ENCODE data around the gene IPO4.

The IPO4 gene

DNA sequence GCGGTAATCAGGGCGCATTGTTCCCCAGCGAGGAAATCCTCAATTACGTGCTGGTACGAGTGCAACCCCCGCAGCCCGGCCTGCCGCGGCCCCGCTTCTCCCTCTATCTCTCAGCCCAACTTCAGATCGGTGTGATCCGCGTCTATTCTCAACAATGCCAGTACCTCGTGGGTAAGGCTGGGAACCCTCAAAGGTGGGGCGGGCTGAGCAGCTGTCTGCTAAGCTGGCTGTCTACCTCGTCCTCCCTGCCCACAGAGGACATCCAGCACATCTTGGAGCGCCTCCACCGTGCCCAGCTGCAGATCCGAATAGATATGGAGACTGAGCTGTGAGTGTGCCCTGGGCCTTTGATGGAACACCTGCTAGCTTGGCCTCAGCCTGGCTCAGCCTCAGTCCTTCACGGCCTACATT, 15.7 kb downstream of the IPO4 start:
- in situ Hi-C loops (cut with HindIII; ENCODE audit: low pct_unique_long_range_greater_than_20kb, low sequenced_read_pairs), result no loop called here
- no peak for DNase-seq (ENCODE audit: low read depth in 1 of 2, low spot score in 1 of 2)
- no peak for TF ChIP-seq JUND (IDR thresholded peaks at IDR 0.05; ENCODE audit: low read depth)

DNA sequence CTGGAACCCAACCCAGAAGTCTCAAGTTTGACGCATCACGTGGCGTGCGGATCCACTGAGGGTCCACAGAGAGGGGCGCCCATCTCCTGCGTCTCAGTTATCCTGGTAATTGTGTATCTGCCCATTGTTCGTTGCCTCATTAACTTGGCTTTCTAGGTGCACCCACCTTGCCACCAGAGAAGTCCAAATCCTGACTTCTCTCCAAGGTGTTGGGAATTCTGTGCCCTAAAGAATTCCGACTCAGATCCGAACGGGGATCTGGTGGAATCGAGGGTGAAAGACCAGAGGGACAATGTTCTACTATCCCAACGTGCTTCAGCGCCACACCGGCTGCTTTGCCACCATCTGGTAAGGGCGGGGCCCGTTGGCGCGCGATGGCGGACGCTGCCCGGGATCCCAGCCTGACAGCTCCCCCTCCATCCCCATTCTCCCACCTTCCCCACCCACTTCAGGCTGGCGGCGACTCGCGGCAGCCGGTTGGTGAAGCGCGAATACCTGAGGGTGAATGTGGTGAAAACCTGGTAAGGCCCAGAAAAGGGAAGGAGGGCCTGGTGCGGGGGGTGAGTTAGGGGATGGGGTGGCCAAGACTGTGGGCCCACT, 16.3 kb downstream of the IPO4 start:
- DNase-seq (ENCODE audit: low read depth in 1 of 2, low spot score in 1 of 2), result no peak
- no peak for TF ChIP-seq JUND (IDR thresholded peaks at IDR 0.05; ENCODE audit: low read depth)
- in situ Hi-C loops (cut with HindIII; ENCODE audit: low pct_unique_long_range_greater_than_20kb, low sequenced_read_pairs), result no loop called here

DNA sequence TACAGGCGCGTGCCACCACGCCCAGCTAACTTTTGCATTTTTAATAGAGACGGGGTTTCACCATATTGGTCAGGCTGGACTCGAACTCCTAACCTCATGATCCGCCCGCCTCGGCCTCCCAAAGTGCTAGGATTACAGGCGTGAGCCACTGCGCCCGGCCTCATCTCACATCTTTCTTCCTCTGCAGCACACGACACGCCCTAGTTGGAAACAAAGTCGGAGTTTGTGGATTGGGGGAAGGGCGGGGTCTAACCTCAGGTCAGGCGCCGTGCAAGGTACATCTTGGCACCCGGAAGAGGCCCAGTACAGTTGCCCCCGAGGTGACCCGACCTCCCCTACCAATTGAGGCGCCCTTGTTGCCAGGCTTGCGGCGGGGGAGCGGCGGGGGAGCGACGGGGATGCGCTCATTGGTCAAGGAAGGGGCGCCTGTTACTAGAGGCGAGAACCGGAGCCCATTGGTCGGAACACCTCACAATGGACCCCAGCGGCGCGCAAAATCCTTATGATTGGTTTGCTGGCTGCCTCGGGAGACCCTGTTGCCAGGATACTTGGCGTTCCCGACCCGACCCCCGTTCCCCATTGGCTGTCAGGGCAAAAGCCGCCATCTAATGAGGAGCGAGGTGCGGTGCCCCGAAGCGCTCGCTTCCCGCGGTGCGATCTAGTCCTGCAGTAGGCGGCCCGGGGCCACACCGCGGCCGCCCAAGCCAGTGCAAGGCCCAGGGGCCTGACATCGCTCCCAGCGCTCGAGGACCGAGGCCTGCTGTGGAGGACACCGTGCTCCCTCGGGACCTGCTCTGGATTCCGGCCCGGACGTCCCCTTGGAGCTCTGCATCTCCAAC, 17.0 kb downstream of the IPO4 start, which contains the start of gene REC8:
TSS of gene REC8 (plus strand) at position 659 of the 839 bp plus-strand sequence. CDS start 473 bp downstream, outside the sequence.
- DNase-seq (ENCODE audit: low read depth in 1 of 2, low spot score in 1 of 2), result no peak

DNA sequence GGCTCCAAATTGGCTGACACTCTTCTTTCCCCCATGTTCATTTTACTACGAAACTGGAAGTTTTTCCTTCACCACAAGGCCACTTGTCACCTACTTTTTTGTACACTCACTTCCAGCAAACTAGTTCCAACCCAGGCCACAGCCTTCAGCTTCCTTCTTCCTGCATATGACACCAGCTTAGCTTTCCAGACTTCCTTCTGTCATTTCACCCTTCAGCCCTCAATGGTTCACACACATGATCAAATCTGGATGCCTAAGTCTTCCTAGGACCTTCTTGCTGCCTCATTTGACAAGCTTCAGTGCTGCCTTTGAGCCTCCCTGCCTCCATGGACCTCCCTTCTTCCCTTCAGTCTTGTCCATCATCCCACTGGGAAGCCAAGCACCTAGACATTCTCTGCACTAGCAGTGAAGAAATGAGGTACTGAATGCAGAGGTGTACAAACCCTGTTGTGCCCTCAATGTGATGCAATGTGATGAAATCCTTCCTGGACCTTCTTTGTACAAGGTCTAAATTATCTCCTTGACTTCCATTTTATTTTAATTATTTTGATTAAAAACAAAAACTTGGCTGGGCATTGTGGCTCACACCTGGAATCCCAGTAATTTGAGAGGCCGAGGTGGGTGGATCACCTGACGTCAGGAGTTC, 21.0 kb downstream of the IPO4 start:
- TF ChIP-seq JUND (IDR thresholded peaks at IDR 0.05; ENCODE audit: low read depth), result no peak
- no peak for DNase-seq (ENCODE audit: low read depth in 1 of 2, low spot score in 1 of 2)
- in situ Hi-C loops (cut with HindIII; ENCODE audit: low pct_unique_long_range_greater_than_20kb, low sequenced_read_pairs), result no loop called here

More for the DNA sequence above, 17.0 kb downstream of the IPO4 start, which contains the start of gene REC8:
- in situ Hi-C loops (cut with HindIII; ENCODE audit: low pct_unique_long_range_greater_than_20kb, low sequenced_read_pairs), result no loop called here
- TF ChIP-seq JUND (IDR thresholded peaks at IDR 0.05; ENCODE audit: low read depth), result no peak

DNA sequence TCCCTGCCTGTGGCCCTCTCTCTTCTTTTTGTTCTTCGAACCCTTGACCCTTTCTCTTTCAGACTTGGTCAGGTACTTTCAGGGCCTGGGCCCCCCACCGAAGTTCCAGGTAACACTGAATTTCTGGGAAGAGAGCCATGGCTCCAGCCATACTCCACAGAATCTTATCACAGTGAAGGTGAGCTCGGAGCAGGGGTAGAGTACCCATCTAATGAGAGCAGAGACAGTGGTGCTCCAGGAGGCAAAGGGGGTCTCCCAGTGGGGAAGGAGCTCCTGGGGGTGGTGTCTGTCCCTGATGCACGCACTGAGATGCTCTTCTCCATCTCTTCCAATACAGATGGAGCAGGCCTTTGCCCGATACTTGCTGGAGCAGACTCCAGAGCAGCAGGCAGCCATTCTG, 22.8 kb downstream of the IPO4 start:
- in situ Hi-C loops (cut with HindIII; ENCODE audit: low pct_unique_long_range_greater_than_20kb, low sequenced_read_pairs), result no loop called here
- DNase-seq (ENCODE audit: low read depth in 1 of 2, low spot score in 1 of 2), result no peak

DNA sequence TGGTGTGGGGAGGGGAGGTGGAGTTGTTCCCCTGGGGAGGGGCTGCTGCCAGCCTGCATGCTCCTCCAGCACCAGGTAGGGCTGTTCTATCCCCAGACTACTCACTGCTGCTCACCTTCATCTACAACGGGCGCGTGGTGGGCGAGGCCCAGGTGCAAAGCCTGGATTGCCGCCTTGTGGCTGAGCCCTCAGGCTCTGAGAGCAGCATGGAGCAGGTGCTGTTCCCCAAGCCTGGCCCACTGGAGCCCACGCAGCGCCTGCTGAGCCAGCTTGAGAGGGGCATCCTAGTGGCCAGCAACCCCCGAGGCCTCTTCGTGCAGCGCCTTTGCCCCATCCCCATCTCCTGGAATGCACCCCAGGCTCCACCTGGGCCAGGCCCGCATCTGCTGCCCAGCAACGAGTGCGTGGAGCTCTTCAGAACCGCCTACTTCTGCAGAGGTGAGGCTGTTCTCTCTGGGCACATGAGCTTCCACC, 24.1 kb downstream of the IPO4 start:
- DNase-seq (ENCODE audit: low read depth in 1 of 2, low spot score in 1 of 2), result no peak
- no peak for TF ChIP-seq JUND (IDR thresholded peaks at IDR 0.05; ENCODE audit: low read depth)
- in situ Hi-C loops (cut with HindIII; ENCODE audit: low pct_unique_long_range_greater_than_20kb, low sequenced_read_pairs), result no loop called here

More for the DNA sequence above, 22.8 kb downstream of the IPO4 start:
- TF ChIP-seq JUND (IDR thresholded peaks at IDR 0.05; ENCODE audit: low read depth), result no peak

DNA sequence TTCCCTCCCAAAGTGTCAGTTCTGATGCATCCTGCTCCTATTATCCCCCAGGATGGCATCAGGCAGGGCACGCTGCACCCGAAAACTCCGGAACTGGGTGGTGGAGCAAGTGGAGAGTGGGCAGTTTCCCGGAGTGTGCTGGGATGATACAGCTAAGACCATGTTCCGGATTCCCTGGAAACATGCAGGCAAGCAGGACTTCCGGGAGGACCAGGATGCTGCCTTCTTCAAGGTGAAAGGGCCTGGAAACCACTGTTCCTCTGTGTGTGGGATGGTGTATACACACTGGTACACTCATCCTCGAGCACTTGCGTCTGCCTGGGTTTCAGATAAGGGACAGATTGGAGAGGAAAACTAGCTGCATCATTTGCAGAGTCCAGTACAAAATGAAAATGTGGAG, 26.5 kb downstream of the IPO4 start:
- in situ Hi-C loops (cut with HindIII; ENCODE audit: low pct_unique_long_range_greater_than_20kb, low sequenced_read_pairs), result no loop called here
- DNase-seq (ENCODE audit: low read depth in 1 of 2, low spot score in 1 of 2), result no peak
- TF ChIP-seq JUND (IDR thresholded peaks at IDR 0.05; ENCODE audit: low read depth), result no peak

DNA sequence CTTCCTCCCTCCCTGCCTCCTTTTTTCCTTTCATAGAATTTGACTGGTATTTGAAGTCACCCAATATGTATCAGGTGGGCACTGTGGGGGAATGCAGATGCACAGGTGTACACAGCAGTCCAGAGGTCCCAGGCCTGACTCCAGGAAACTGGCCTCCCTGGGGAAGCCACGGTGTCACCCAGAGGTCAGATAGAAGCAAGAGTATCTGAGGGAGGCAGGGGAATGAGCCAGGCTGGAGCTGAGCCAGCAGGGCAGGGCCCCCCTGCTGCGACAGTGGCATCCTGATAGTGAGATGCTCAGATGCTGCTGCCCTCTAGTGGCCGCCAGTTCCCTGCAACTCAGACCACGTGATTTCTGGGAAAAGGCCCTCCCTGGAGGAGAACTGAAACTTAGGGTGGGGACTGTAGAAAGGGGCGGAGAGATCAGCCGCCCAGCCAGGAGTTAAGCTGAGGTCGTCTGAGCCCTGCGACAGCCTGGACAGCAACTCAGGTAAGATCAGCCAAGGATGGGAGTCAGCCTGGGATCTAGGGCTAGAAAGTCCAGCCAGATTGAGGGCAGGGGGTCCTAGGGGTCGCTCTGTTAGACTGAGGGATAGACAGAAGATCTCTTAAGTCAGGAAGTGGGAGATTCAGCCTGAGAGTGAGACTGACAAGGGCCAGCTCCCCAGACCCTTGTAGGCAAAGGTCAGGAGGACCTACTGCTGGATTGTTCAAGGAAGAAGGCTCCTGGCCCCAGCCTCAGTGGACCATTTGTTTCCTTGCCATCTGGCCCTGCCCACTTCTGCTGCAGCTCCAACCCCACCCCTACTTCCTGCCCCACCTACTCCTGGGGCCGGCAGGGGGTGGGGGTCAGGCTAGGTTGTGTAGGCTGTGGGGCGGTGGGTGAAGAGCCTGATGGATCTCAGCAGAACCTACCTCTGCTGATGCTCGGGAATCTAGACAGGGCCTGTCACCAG, 27.5 kb downstream of the IPO4 start, which contains the start of gene IRF9:
TSS of gene IRF9 (plus strand) at position 416 of the 955 bp plus-strand sequence. CDS start 880 bp downstream, outside the sequence.
- in situ Hi-C loops (cut with HindIII; ENCODE audit: low pct_unique_long_range_greater_than_20kb, low sequenced_read_pairs), result no loop called here

DNA sequence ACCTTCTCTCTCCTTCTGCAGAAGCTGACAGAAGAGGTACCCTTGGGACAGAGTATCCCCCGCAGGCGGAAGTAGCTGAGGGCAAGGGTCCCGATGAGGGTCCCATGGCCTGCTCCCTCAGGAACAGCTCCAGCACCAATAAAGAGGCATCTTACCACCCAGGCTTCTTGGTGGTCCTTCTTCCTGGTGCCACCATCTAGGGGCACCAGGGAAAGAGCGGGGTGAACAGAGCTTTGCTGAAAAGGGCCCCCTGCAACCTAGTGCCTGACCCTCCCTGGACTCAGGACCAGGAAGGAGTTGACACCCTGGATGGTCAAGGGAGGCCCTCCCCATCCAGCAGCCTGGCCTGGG, 28.1 kb downstream of the IPO4 start:
- no peak for TF ChIP-seq JUND (IDR thresholded peaks at IDR 0.05; ENCODE audit: low read depth)
- no peak for DNase-seq (ENCODE audit: low read depth in 1 of 2, low spot score in 1 of 2)
- in situ Hi-C loops (cut with HindIII; ENCODE audit: low pct_unique_long_range_greater_than_20kb, low sequenced_read_pairs), result no loop called here

More for the DNA sequence above, 27.5 kb downstream of the IPO4 start, which contains the start of gene IRF9:
- no peak for TF ChIP-seq JUND (IDR thresholded peaks at IDR 0.05; ENCODE audit: low read depth)
- DNase-seq (ENCODE audit: low read depth in 1 of 2, low spot score in 1 of 2), result peak; percentile 84 to 90

DNA sequence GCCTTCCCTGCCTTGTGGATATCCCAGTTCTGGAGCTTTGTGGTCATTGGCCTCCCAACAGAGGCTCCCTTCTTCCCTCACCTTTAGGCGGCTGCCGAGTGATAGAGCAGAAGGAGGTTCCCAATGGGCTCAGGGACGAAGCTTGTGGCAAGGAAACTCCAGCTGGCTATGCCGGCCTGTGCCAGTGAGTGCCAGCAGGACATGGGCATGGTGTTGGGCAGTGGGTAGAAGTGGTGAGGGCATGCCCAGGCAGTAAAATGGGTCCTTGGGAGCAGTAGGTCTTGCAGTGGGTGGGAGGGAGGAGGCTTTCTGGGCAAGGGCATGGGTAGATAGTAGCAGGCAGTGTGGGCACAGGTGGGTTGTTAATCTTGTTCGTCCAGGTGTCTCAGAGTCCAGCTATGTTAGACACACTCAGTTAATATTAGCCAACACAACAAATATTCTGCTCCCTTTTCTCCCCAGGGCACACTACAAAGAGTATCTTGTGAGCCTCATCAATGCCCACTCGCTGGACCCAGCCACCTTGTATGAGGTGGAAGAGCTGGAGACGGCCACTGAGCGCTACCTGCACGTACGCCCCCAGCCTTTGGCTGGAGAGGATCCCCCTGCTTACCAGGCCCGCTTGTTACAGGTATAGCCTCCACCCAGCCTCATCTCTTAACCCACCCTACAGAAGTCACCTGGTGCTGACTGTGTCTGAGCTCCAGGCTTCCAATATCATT, 28.7 kb downstream of the IPO4 start:
- in situ Hi-C loops (cut with HindIII; ENCODE audit: low pct_unique_long_range_greater_than_20kb, low sequenced_read_pairs), result no loop called here
- TF ChIP-seq JUND (IDR thresholded peaks at IDR 0.05; ENCODE audit: low read depth), result no peak

DNA sequence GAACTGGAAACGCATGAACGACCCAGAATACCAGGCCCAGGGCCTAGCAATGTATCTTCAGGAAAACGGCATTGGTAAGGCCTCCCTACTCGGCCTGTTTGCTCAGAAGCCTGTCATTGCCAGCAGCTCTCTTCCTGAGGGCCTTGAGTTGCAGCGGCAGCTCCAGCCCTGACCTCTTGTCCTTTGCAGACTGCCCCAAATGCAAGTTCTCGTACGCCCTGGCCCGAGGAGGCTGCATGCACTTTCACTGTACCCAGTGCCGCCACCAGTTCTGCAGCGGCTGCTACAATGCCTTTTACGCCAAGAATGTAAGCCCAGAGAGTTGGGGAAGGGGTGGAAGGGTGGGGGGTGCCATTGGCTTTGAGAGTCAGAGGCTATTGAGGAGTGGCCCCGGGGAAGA, 31.3 kb downstream of the IPO4 start:
- in situ Hi-C loops (cut with HindIII; ENCODE audit: low pct_unique_long_range_greater_than_20kb, low sequenced_read_pairs), result no loop called here
- no peak for TF ChIP-seq JUND (IDR thresholded peaks at IDR 0.05; ENCODE audit: low read depth)
- DNase-seq (ENCODE audit: low read depth in 1 of 2, low spot score in 1 of 2), result no peak

More for the DNA sequence above, 28.7 kb downstream of the IPO4 start:
- no peak for DNase-seq (ENCODE audit: low read depth in 1 of 2, low spot score in 1 of 2)
